NCI-H2171 (cell line): ENCODE measurements around the gene CLEC20A.
"Not testable (repeated sequence)": the region's sequence is repeated elsewhere in the genome, so short reads cannot be mapped to it uniquely, and the experiment has no call there.

Experiments used
- DNase-seq: peaks from one replicate; lab custom pipeline; 2025; lab: John Stamatoyannopoulos, UW

Gene CLEC20A

GRCh38 chr1:178529364-178530036 is 32.7 kb upstream of the CLEC20A start:
- DNase-seq, result no peak

GRCh38 chr1:178528953-178529335 is 32.2 kb upstream of the CLEC20A start:
- DNase-seq, result no peak

GRCh38 chr1:178528228-178528952 is 31.6 kb upstream of the CLEC20A start:
- DNase-seq, result peak; percentile 62

- DNase-seq, result no peak
These were observed 30.4 kb upstream of the CLEC20A start for GRCh38 chr1:178527117-178527516.

- DNase-seq, result no peak
These were observed 24.5 kb upstream of the CLEC20A start for GRCh38 chr1:178521241-178521640.

GRCh38 chr1:178520803-178521202 is 24.0 kb upstream of the CLEC20A start:
- no peak for DNase-seq

- DNase-seq, result peak; percentile 25
These were observed 22.1 kb upstream of the CLEC20A start for GRCh38 chr1:178518894-178519293.

- DNase-seq, result no peak
These were observed 19.3 kb upstream of the CLEC20A start for GRCh38 chr1:178516110-178516509.

- no peak for DNase-seq
These were observed 16.7 kb upstream of the CLEC20A start for GRCh38 chr1:178513278-178513983.

- DNase-seq, result no peak
These were observed 16.0 kb upstream of the CLEC20A start, which contains the start of gene TEX35 for GRCh38 chr1:178512566-178513277. TEX35 (plus strand) TSS chr1:178513109; CDS start chr1:178513189, 80 bp downstream.

- DNase-seq, result no peak
These were observed 13.4 kb upstream of the CLEC20A start for GRCh38 chr1:178510155-178510554.

GRCh38 chr1:178509414-178510007 is 12.7 kb upstream of the CLEC20A start:
- no peak for DNase-seq

GRCh38 chr1:178506669-178507068 is 9.9 kb upstream of the CLEC20A start:
- DNase-seq, result no peak

GRCh38 chr1:178506177-178506576 is 9.4 kb upstream of the CLEC20A start:
- DNase-seq, result no peak

- no peak for DNase-seq
These were observed 7.5 kb upstream of the CLEC20A start for GRCh38 chr1:178504286-178504685.

- no peak for DNase-seq
These were observed 7.1 kb upstream of the CLEC20A start for GRCh38 chr1:178503849-178504248.

GRCh38 chr1:178503316-178503715 is 6.6 kb upstream of the CLEC20A start:
- DNase-seq, result not testable (repeated sequence)

- no peak for DNase-seq
These were observed 6.1 kb upstream of the CLEC20A start for GRCh38 chr1:178502856-178503255.

GRCh38 chr1:178502330-178502714 is 5.6 kb upstream of the CLEC20A start:
- DNase-seq, result no peak

GRCh38 chr1:178501705-178502329 is 5.1 kb upstream of the CLEC20A start:
- peak; percentile 27 for DNase-seq

- DNase-seq, result no peak
These were observed 4.3 kb upstream of the CLEC20A start for GRCh38 chr1:178500936-178501554.
